Measurements from ENCODE around the gene MT1F.

Gene MT1F

GRCh38 chr16:56697456-56698155, 39.8 kb downstream of the MT1F start:
- no peak for TF ChIP-seq CTCF (conservative IDR thresholded peaks at IDR 0.05; ENCODE audit: low read depth, low read length)
- DNase-seq (ENCODE audit: low read depth), result no peak

GRCh38 chr16:56700195-56700594, 42.4 kb downstream of the MT1F start:
- no peak for DNase-seq (ENCODE audit: low read depth)
- TF ChIP-seq CTCF (conservative IDR thresholded peaks at IDR 0.05; ENCODE audit: low read depth, low read length), result no peak
- no peak overlapping the region for H3K4me3 ChIP-seq (ENCODE audit: low read length)

More at GRCh38 chr16:56697456-56698155, 39.8 kb downstream of the MT1F start:
- no peak overlapping the region for H3K4me3 ChIP-seq (ENCODE audit: low read length)

GRCh38 chr16:56700631-56701030, 42.9 kb downstream of the MT1F start:
- no peak for TF ChIP-seq CTCF (conservative IDR thresholded peaks at IDR 0.05; ENCODE audit: low read depth, low read length)
- H3K4me3 ChIP-seq (ENCODE audit: low read length), result no peak overlapping the region
- no peak for DNase-seq (ENCODE audit: low read depth)

DNA sequence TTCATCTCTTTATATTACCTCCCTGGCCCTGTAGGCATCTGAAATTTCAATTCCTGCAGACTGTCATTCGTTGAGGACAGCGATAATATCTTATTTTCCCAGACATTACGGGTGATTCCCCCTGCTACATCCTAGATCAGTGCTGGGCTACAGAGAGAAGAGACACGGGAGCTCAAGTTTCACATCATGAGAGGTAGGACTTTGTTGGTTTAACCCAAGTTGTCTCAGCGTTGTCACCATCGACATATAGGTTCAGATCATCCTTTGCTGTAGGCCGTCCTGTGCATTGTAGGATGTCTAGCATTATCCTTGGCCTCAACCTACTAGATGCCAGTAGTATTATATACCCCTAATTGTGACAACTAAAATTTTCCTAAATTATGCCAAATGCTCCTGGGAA, 43.8 kb downstream of the MT1F start:
- no peak for TF ChIP-seq CTCF (conservative IDR thresholded peaks at IDR 0.05; ENCODE audit: low read depth, low read length)
- no peak overlapping the region for H3K4me3 ChIP-seq (ENCODE audit: low read length)
- no peak for DNase-seq (ENCODE audit: low read depth)

GRCh38 chr16:56702836-56703235, 45.1 kb downstream of the MT1F start:
- TF ChIP-seq CTCF (conservative IDR thresholded peaks at IDR 0.05; ENCODE audit: low read depth, low read length), result no peak

More at GRCh38 chr16:56702836-56703235, 45.1 kb downstream of the MT1F start:
- H3K4me3 ChIP-seq (ENCODE audit: low read length), result no peak overlapping the region
- no peak for DNase-seq (ENCODE audit: low read depth)
